Loucy (cell line): ENCODE results near the gene KBTBD8.

Experiments used
- H2AFZ ChIP-seq: fragments of 200-600 bp; sonication (generic); 2 replicates; pipeline ENCODE4 v1.6.0; 2016; ENCODE audit warnings: antibody characterized with exemption, mild to moderate bottlenecking, low read length, moderate library complexity
- H3F3A ChIP-seq: fragments of 200-600 bp; 2 replicates; pipeline ENCODE4 v1.6.0; 2016; ENCODE audit warnings: antibody characterized with exemption, low read depth, mild to moderate bottlenecking
- H3K27me3 ChIP-seq: fragments of 200-600 bp; sonication (generic); 2 replicates; pipeline ENCODE4 v1.6.1; 2014; ENCODE audit warnings: low read length, mild to moderate bottlenecking; ENCODE audit not compliant: insufficient read depth, poor library complexity, severe bottlenecking
- H3K36me3 ChIP-seq: fragments of 200-600 bp; sonication (generic); 2 replicates; pipeline ENCODE4 v1.6.1; 2016; ENCODE audit warnings: low read length; ENCODE audit not compliant: insufficient read depth
- H3K4me1 ChIP-seq: fragments of 200-600 bp; sonication (generic); 2 replicates; pipeline ENCODE4 v1.5.1; 2014; ENCODE audit warnings: low read length, mild to moderate bottlenecking; ENCODE audit not compliant: insufficient read depth, poor library complexity, severe bottlenecking
- H3K4me2 ChIP-seq: fragments of 200-600 bp; sonication (generic); 2 replicates; pipeline ENCODE4 v1.6.0; 2014; ENCODE audit warnings: antibody characterized with exemption, low read length, low read depth, mild to moderate bottlenecking; ENCODE audit not compliant: poor library complexity, severe bottlenecking
- H3K4me3 ChIP-seq: fragments of 200-600 bp; sonication (generic); 2 replicates; pipeline ENCODE4 v1.5.1; 2014; ENCODE audit warnings: low read length, mild to moderate bottlenecking, mixed read lengths; ENCODE audit not compliant: poor library complexity, severe bottlenecking
- H3K79me2 ChIP-seq: fragments of 200-600 bp; sonication (generic); 2 replicates; pipeline ENCODE4 v1.6.1; 2014; ENCODE audit warnings: low read length; ENCODE audit not compliant: insufficient read depth
- H3K9ac ChIP-seq: fragments of 200-600 bp; sonication (generic); 2 replicates; pipeline ENCODE4 v1.6.0; 2014; ENCODE audit warnings: mild to moderate bottlenecking, low read depth, low read length, moderate library complexity; ENCODE audit not compliant: poor library complexity, severe bottlenecking
- H3K9me2 ChIP-seq: fragments of 200-600 bp; sonication (generic); replicated peaks from 2 replicates; pipeline ENCODE4 v1.6.1; 2016; ENCODE audit warnings: low read depth, low read length, mixed read lengths
- H3K9me3 ChIP-seq: fragments of 200-600 bp; sonication (generic); 2 replicates; pipeline ENCODE4 v1.6.1; 2014; ENCODE audit warnings: mild to moderate bottlenecking, antibody characterized with exemption, low read length, low read depth; ENCODE audit not compliant: insufficient read depth
- H4K20me1 ChIP-seq: fragments of 200-600 bp; sonication (generic); 2 replicates; pipeline ENCODE4 v1.6.0; 2014; ENCODE audit warnings: antibody characterized with exemption, low read length, mild to moderate bottlenecking; ENCODE audit not compliant: insufficient read depth, poor library complexity, severe bottlenecking
- EZH2phosphoT487 ChIP-seq: fragments of 200-600 bp; IDR thresholded peaks from 2 replicates; pipeline ENCODE4 v1.6.1; 2018; ENCODE audit warnings: antibody characterized with exemption, mild to moderate bottlenecking, moderate library complexity, borderline replicate concordance
- TF ChIP-seq, protein P1 (sequence below): fragments of 200-600 bp; sonication (generic); conservative IDR thresholded peaks from 2 replicates; pipeline ENCODE4 v1.5.1; 2014; ENCODE audit warnings: mild to moderate bottlenecking, antibody characterized with exemption, low read length

Gene KBTBD8

DNA sequence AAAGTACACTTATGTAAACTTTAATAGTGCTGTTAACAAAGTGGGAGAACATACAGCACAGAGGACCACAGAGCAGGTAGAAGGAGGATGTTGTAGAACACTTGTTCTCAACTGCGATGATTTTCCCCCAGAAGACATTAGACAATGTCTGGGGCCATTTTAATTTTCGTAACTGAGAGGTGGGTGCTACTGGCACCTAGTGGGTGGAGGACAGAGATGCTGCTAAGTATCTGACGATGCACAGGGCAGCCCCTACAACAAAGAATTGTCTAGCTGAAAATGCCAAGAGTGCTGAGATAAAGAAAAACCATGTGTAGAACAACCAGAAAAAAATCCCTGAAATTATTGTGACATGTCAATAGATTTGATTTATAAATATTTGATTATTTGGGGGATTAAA is 5.0 kb upstream of the KBTBD8 start:
- TF ChIP-seq EZH2phosphoT487 = no peak
- TF ChIP-seq, protein P1, sequence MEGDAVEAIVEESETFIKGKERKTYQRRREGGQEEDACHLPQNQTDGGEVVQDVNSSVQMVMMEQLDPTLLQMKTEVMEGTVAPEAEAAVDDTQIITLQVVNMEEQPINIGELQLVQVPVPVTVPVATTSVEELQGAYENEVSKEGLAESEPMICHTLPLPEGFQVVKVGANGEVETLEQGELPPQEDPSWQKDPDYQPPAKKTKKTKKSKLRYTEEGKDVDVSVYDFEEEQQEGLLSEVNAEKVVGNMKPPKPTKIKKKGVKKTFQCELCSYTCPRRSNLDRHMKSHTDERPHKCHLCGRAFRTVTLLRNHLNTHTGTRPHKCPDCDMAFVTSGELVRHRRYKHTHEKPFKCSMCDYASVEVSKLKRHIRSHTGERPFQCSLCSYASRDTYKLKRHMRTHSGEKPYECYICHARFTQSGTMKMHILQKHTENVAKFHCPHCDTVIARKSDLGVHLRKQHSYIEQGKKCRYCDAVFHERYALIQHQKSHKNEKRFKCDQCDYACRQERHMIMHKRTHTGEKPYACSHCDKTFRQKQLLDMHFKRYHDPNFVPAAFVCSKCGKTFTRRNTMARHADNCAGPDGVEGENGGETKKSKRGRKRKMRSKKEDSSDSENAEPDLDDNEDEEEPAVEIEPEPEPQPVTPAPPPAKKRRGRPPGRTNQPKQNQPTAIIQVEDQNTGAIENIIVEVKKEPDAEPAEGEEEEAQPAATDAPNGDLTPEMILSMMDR = no peak
- no peaks in the 10 kb centered on the region for H4K20me1 ChIP-seq
- no peaks in the 10 kb centered on the region for H3F3A ChIP-seq
- H3K36me3 ChIP-seq = no peaks in the 10 kb centered on the region
- H3K27me3 ChIP-seq = peaks cover 25% of the 10 kb centered on the region
- no peaks in the 10 kb centered on the region for H3K9me2 ChIP-seq
- no peaks in the 10 kb centered on the region for H3K9me3 ChIP-seq
- H3K9ac ChIP-seq = no peak overlapping the region
- peaks cover 7% of the 10 kb centered on the region for H3K4me1 ChIP-seq
- H3K4me2 ChIP-seq = no peak overlapping the region
- H2AFZ ChIP-seq = no peak overlapping the region
- no peaks in the 10 kb centered on the region for H3K79me2 ChIP-seq
- no peak overlapping the region for H3K4me3 ChIP-seq

DNA sequence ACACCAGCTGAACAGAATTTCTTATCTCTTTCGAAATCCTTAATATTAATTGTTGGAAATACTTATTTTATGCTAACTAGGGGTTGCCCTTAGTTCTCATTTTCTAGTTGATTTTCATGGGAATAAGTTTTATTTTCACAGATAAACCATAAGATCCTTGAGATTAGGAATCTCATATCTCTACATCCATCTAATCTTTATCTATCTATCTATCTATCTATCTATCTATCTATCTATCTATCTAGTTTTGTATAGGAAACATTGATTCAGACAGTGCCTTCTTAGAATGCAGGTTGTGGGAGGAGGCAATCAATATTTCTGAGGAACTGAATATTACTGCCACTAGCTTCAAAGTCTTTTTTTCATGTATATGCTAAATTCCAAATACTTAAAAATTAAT is 3.5 kb upstream of the KBTBD8 start:
- H3K27me3 ChIP-seq = peaks cover 25% of the 10 kb centered on the region
- H3K9me2 ChIP-seq = no peaks in the 10 kb centered on the region
- no peaks in the 10 kb centered on the region for H3K36me3 ChIP-seq
- no peak overlapping the region for H3K9ac ChIP-seq
- H2AFZ ChIP-seq = no peak overlapping the region
- no peaks in the 10 kb centered on the region for H3F3A ChIP-seq
- peaks cover 15% of the 10 kb centered on the region for H3K4me1 ChIP-seq
- peaks cover 7% of the 10 kb centered on the region; the same call in 1 of the 2 replicates for H3K79me2 ChIP-seq
- H3K9me3 ChIP-seq = no peaks in the 10 kb centered on the region
- no peak for TF ChIP-seq EZH2phosphoT487
- TF ChIP-seq, protein P1 = no peak
- no peaks in the 10 kb centered on the region for H4K20me1 ChIP-seq
- no peak overlapping the region for H3K4me2 ChIP-seq
- no peak overlapping the region for H3K4me3 ChIP-seq

DNA sequence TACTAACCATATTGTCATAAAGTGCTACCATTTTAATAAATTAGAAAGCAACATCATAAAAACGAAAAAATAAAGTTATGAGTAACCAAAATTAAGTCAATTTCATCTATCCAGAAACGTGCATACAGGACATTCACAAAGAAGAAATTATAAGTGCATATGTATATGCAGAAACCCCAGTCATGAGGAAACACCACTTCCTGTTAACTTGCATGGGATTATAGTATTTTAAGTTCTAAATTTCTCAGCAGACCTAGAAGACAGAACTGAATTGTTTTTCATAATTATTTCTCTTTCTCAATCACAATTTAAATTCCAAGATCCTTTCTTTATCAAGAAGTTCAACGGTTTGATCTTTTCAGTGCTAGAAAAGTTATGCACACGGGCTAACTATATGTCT is 1.4 kb upstream of the KBTBD8 start:
- no peak for TF ChIP-seq EZH2phosphoT487
- TF ChIP-seq, protein P1 = no peak
- Histone ChIP-seq H3K4me3 (no peak overlapping the region), H3K4me1 (peaks cover 27% of the 10 kb centered on the region), H3F3A (no peaks in the 10 kb centered on the region), H4K20me1 (no peaks in the 10 kb centered on the region), H3K9ac (no peak overlapping the region), H3K36me3 (no peaks in the 10 kb centered on the region), H3K4me2 (no peak overlapping the region), H3K9me3 (no peaks in the 10 kb centered on the region), H3K9me2 (no peaks in the 10 kb centered on the region), H2AFZ (no peak overlapping the region), H3K27me3 (peaks cover 25% of the 10 kb centered on the region), H3K79me2 (peaks cover 7% of the 10 kb centered on the region; the same call in 1 of the 2 replicates)
